Right hindlimb (tissue), 1 donor: ENCODE results near the gene CHCHD4.

Experiments
- DNase-seq: peaks from one replicate; pipeline ENCODE4 v3.0.0-alpha.2; 2018

CHCHD4 gene

DNA sequence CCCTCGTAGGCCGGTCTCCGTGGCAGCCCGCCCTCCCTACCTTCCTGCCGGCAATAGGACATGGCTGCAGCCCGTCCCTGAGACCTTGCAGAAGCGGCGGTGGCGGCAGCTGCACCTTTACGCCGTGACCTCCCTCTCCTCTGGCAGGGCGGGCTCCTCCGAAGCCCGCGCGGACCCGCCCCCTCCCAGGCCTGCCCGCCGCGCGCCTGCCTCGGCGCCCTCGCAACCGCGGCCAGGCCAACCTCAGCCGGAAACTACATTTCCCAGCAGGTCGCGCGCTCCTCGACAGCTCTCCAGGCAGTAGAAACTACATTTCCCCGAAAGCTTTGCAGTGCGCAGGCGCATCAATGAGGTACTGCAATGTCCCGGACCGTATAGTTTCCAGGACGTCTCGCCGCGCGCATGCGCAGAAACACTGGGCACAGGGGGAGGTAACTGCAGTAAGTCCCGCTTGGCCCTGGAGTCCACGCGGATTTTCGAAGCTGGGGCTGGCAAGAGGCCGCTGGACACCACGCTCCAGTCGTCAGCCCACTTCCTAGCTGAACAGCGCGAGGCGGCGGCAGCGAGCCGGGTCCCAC is at the start of gene CHCHD4, which contains the start of gene TMEM43:
Gene CHCHD4 (minus strand): TSS at position 256 of the 578 bp plus-strand sequence. CDS start 194 bp downstream, at position 62.
Gene TMEM43 (plus strand): TSS at position 438 of the 578 bp plus-strand sequence. CDS start 142 bp downstream, outside the sequence.
- DNase-seq = peak; percentile 99

DNA sequence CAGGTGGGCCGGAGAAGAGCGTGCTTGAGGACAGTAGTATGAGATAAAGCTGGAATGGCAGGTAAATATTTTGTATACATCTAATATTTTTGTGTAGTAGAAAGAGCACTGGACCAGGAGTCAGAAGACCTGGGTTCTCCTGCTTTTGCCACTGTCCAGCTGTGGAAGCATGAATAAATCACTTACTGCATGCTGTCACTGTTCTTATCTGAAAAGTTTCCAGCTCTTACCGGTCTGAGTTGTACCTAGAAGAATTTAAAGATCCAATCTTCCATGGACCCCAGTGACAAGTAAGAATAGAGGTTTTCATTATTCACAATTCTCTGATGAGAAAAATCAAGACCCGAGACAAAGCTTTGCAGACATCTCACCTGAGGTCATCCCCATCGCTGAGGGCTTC is 47.8 kb upstream of the CHCHD4 start:
- no peak for DNase-seq

GRCh38 chr3:14170531-14171159 is 46.0 kb upstream of the CHCHD4 start:
- DNase-seq = no peak

- DNase-seq = no peak
Measured at GRCh38 chr3:14169871-14170270, 45.2 kb upstream of the CHCHD4 start.

DNA sequence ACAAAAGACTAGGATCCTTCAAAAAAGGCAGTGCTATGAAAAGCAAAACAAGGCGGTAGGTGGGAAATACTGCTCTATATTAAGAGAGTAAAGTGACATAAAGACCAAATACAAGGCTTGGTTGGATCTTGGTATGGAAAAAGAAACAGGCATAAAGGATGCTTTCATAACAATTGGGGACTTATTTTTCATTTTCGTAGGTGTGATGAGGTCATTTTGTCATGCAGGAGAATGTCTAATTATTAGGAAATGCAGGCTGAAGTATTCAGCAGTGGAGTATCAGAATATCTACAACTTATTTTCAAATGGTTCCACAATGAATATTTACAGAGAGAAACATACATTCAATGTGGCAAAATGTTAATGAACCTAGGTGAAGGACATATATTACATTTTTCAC is 44.8 kb upstream of the CHCHD4 start:
- no peak for DNase-seq

DNA sequence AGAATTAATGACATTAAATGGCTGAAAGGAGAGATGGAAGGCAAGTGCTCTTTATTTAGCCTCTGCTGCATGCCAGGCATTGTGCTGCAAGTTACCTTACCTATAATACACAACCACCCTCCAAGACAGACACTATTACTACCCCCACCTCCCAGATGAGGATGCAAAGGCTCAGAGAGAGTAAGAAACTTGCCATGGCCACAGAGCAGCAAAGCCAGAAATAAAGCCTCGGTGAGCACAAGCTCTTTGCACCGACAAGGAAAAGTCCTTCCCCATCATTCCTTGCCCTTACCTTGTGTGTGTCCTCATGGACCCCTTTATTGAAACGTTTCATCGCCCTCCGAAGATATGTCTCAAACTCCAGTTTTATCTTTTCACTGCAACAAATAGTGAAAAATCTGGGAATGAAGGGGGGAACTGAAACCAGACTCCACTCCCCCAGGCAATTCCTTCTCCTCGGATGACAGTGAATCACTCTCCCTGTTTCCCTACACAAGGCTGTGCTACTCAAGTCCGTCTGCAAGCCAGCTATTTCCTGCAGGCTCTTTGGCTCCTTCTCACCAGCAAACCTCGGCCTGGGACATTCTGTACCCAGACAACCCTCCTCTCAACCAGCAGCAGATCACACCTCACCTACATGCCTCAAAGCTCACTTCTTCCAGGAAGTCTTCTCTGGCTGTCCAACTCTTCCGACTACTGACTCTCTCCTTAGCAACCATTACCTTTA is 42.4 kb upstream of the CHCHD4 start:
- DNase-seq = no peak

DNA sequence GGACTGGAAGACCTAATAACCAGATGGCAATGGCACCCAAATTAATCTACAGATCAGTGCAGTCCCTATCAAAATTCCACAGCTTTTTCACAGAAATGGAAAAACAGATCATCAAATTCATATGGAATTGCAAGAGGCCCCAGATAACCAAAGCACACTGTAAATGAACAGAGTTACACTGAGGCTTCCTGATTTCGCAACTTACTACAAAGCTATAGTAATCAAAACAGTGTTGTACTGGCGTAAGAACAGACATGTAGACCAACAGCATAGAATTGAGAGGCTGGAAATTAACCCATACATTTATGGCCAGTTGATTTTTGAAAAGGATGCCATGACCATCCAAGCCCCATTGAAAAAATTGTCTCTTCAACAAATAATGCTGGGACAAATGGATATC is 37.5 kb upstream of the CHCHD4 start:
- no peak for DNase-seq

GRCh38 chr3:14161282-14161681 is 36.6 kb upstream of the CHCHD4 start:
- no peak for DNase-seq

GRCh38 chr3:14159426-14159825 is 34.8 kb upstream of the CHCHD4 start:
- no peak for DNase-seq

GRCh38 chr3:14158370-14158769 is 33.7 kb upstream of the CHCHD4 start:
- DNase-seq = no peak

- no peak for DNase-seq
Measured at GRCh38 chr3:14157951-14158350, 33.3 kb upstream of the CHCHD4 start.

GRCh38 chr3:14156843-14157561 is 32.3 kb upstream of the CHCHD4 start:
- DNase-seq = no peak

GRCh38 chr3:14156201-14156600 is 31.5 kb upstream of the CHCHD4 start:
- DNase-seq = no peak

DNA sequence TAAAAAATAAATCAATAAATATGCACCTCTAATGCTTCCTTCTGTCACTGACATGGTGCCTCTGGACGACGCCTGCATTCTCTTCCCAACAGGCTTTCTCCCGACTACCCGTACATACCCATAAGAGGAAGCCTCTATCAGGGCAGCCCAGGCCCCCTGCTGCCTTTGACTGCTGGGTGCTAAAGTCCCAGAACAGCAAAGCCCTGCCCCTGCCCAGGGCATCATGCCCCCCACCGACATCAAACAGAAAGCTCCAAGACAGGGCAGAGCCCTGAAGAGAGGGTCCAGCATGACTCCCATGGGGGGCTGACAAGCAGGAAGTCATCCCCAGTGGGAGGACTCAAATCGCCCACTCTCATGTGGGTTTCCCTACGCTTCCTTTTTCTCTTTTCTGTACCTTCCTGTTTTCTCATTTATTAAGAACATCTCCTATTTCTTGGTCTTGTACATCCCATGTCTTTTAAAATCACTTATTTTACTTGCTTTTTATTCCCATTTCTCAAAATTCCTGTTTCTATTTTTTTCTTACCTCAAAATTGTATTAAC is 30.3 kb upstream of the CHCHD4 start:
- DNase-seq = no peak

DNA sequence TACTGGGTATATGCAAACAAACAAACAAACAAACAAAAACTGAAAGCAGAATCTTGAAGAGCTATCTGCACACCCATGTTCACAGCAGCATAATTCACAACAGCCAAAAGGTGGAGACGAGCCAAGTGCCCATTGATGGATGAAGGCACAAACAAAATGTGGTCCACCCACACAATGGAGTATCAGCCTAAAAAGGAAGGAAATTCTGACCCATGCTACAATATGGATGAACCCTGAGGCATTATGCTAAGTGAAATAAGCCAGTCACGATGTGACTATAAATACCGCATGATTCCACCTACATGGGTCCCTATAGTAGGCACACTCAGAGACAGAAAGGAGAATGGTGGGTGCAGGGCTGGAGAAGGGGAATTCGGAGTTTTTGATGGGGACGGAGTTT is 29.6 kb upstream of the CHCHD4 start:
- no peak for DNase-seq

DNA sequence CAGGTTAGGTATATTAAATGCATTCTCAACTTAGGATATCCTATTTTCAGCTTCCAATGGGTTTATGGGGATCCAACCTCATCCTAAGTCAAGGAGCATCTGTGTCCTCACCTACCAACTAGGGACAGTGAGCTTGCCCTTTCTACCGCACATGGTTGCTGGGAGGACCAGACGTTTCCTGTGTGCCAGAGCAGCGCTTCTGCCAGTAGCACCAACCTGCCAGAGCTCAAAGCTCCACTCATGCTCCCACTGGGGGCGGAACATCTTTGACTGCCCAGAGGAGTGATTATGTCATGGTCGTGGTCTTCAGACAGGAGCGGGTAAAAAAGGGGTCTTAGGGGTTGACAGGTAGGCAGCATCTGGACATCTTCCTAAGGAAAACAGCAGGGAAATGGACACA is 29.0 kb upstream of the CHCHD4 start:
- DNase-seq = no peak

DNA sequence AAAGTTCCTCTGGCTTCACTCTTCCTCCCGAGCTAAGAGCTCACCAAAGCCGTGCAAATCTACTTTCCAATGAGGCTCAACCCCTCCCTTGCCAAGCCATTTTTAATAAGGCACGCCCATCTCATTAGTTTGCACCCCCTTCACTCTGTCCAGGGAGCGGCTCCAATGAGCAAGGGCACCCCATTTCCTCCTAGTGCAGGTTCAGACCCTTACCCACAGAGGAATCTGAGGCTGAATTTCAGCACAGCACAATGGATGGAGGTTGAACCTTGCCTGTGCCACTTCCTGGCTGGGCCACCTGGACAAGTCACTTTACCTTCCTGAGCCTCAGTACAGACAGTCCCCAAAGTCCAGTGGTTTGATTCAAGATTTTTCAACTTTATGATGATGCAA is 28.3 kb upstream of the CHCHD4 start:
- no peak for DNase-seq

- no peak for DNase-seq
Measured at GRCh38 chr3:14152233-14152962, 27.7 kb upstream of the CHCHD4 start.

GRCh38 chr3:14151471-14152083 is 26.9 kb upstream of the CHCHD4 start:
- no peak for DNase-seq

DNA sequence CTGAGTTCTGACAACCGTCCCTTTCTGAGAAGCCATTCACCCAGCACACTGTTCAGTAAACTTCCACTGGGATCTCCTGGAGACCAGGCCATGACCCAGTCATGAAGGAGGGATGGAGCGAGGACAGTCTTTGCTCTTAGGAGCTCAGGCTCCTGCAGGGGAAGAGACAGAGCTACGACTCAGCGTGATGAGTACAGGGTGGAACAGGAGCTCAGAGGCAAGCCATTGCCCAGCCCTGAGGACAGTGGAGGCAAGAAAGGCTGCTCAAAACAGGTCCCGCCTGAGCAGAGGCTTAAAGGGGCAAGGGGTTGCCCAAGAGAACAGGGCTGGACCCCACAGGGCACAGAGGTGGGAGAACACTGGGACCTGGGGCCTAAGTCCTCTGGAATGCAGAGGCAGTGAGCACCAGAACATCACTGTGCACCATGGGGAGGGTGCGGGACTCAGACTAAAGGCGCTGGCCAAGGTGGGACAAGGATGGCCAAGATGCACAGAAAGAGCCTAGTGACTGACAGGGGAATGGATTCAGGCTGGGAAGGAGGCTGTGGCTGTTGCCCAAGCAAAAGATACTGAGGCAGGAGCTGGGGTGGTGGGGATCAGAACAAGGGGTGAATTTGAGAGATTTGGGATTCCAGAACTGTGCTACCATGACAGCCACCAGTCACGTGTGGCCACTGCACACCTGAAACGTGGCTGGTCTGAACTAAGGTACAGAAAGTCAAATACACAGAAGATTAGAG is 26.0 kb upstream of the CHCHD4 start:
- no peak for DNase-seq

DNA sequence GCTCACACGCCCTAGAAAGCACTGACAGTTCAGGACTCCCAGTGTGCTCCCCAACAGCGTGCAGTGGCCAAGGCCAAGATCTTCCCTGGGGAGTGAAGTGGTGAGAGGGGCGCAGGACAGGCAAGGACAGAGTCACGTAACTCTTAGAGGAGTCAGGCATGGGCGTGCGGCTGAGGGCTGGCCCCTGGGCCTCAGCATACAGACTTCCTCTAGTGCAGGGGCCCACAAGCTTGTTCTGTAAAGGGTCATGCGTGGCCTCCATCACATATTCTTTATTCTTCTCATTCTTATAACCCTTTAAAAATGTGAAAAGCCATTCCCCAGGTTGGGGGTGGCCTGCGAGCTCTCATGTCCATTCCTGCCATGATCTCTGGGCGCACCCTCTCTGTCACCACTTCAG is 25.4 kb upstream of the CHCHD4 start:
- DNase-seq = no peak
